ENCODE results near the gene MUC7. TPM values are rescaled to one million over a fixed set of nuclear protein-coding genes. Genes with fewer than 3 reads are reported as not detected.
"Not testable (repeated sequence)": the region's sequence is repeated elsewhere in the genome, so short reads cannot be mapped to it uniquely, and the experiment has no call there.

The MUC7 gene
- not detected for total RNA-seq

- DNase-seq (ENCODE audit: low spot score in 2 of 2) = no peak
- Mint-ChIP-seq H3K27ac (no peak within 1 kb of the TSS), H3K9me3 (peaks cover 0 to 16% of the 10 kb centered on the region in 2 donors)
Measured at GRCh38 chr4:70471897-70472296, at the start of gene MUC7. MUC7 (plus strand) TSS chr4:70472197; CDS start chr4:70474022, 1,825 bp downstream.

DNA sequence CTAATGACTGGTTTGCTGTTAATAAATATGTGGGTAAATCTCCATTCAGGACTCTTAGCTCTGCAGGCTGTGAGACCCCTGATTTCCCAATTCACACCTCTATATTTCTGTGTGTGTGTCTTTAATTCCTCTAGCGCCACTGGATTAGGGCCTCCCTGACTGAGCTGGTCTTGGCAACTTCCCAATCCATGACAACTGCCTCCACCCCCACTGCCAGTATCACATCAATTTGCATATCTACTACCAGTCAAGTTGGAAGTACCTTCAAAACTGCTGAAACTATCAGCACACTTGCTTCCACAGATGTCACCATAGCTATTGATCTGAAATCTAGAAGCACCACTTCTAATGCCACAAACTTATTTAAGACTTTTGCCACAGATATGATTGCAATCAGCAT lies 46.7 kb upstream of the MUC7 start:
- H3K36me3 Mint-ChIP-seq = no peaks in the 10 kb centered on the region
- ATAC-seq (no peak), DNase-seq (ENCODE audit: low spot score in 2 of 2) (no peak)
- H3K27ac Mint-ChIP-seq = no peak overlapping the region
- peaks cover 14% of the 10 kb centered on the region in 2 donors for H3K9me3 Mint-ChIP-seq

More at GRCh38 chr4:70471897-70472296, at the start of gene MUC7:
- no peak for ATAC-seq
- peaks cover 0 to 4% of the 10 kb centered on the region in 2 donors for H3K36me3 Mint-ChIP-seq

- Mint-ChIP-seq H3K36me3 (no peaks in the 10 kb centered on the region), H3K9me3 (peaks cover 9 to 10% of the 10 kb centered on the region in 2 donors), H3K27ac (no peak overlapping the region)
- no peak for DNase-seq (ENCODE audit: low spot score in 2 of 2)
- no peak for ATAC-seq
Measured at GRCh38 chr4:70426789-70427188, 45.2 kb upstream of the MUC7 start.

DNA sequence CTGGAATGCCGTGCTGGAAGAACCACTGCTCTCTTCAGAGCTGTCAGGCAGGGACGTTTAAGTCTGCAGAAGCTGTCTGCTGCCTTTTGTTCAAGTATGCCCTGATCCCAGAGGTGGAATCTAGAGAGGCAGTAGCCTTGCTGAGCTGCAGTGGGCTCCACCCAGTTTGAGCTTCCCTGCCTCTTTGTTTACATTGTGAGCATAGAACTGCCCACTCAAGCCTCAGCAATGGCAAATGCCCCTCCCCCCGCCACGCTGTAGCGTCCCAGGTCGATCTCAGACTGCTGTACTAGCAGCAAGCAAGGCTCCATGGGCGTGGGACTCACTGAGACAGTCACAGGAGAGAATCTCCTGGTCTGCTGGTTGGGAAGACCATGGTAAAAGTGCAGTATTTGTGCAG lies 34.8 kb upstream of the MUC7 start:
- Mint-ChIP-seq H3K9me3 (peaks cover 5 to 9% of the 10 kb centered on the region in 2 donors), H3K36me3 (no peaks in the 10 kb centered on the region)
- ATAC-seq = no peak

DNA sequence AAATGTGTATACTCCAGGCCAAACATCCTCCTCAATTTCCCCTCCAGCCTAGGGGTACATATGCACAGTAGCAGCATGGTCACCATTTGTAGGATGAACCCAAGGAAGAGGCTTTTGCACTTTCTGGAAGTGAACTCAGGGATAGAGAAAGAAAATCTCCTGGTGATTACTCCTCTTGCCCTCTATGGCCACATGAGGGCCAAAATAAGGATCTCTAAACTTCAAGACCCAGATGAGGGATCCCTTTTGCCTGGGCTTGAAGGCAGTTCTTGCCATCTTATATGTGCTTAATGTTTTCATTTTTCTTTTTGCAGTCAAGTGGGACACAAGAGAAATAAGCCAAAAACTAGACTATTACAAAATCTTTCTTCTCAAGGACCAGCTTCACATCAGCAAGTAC lies 29.5 kb upstream of the MUC7 start:
- H3K36me3 Mint-ChIP-seq = no peaks in the 10 kb centered on the region
- ATAC-seq (no peak), DNase-seq (ENCODE audit: low spot score in 2 of 2) (no peak)
- no peak overlapping the region for H3K27ac Mint-ChIP-seq
- H3K9me3 Mint-ChIP-seq = no peaks in the 10 kb centered on the region

More for the DNA sequence above, 34.8 kb upstream of the MUC7 start:
- H3K27ac Mint-ChIP-seq = no peak overlapping the region
- DNase-seq (ENCODE audit: low spot score in 2 of 2) = no peak

DNA sequence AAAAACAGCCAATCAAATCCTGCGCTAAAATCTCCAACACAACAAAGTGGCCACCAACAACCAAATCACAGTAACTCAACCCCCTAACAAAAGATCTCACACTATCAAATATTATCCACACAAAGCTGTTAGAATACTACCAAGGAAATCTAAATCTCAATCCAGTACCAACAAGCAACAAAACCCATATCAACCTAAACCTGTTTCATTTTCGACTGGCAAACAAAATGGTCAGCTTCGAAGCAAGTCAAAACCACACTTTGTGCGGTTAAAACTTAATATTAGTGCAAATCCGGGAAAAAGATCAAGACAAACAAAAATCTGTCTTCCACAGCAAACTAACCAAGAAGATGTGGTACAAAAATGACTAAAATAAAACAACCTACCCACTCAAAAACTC lies 28.7 kb upstream of the MUC7 start:
- no peaks in the 10 kb centered on the region for H3K9me3 Mint-ChIP-seq
- H3K36me3 Mint-ChIP-seq = no peaks in the 10 kb centered on the region
- DNase-seq (ENCODE audit: low spot score in 2 of 2) = no peak
- no peak for ATAC-seq
- H3K27ac Mint-ChIP-seq = no peak overlapping the region

DNA sequence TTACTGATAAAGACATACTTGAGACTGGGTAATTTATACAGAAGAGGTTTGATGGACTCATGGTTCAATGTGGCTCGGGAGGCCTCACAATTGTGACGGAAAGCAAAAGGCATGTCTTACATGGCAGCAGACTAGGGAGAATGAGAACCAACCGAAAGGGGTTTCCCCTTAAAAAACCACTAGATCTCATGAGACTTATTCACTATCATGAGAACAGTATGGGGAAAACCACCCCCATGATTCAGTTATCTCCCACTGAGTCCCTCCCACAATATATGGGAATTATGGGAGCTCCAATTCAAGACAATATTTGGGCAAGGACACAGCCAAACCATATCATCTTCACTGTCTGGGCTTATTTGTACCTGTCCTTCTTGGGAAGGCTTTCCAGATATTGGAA lies 22.8 kb upstream of the MUC7 start:
- no peaks in the 10 kb centered on the region for H3K36me3 Mint-ChIP-seq
- no peak overlapping the region for H3K27ac Mint-ChIP-seq
- ATAC-seq = peak in 1 of 2 donors; percentile 72
- H3K9me3 Mint-ChIP-seq = peaks cover 0 to 10% of the 10 kb centered on the region in 2 donors
- no peak for DNase-seq (ENCODE audit: low spot score in 2 of 2)

- H3K36me3 Mint-ChIP-seq = no peaks in the 10 kb centered on the region
- ATAC-seq (no peak), DNase-seq (ENCODE audit: low spot score in 2 of 2) (no peak)
- H3K9me3 Mint-ChIP-seq = peaks cover 0 to 10% of the 10 kb centered on the region in 2 donors
- H3K27ac Mint-ChIP-seq = no peak overlapping the region
Measured at GRCh38 chr4:70452946-70453345, 19.1 kb upstream of the MUC7 start.

DNA sequence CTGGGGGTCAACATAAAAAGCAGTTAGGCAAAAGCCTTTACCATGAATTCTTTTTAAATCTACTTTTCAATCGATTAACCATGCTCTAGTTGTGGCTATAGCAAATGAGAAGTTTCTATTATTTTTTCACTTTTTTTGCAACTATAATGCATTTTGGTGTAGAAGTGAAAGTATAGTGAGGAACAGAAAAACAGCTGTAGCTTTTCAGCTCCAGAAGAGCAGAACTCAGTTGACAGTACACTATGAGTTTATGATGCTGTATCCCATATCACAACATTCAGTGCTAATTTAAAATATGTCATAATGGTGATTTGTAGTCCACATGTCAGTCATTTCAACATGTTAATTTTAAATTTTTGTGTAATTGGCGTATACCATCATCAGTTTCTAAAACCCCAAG lies 8.7 kb upstream of the MUC7 start:
- DNase-seq (ENCODE audit: low spot score in 2 of 2) (no peak), ATAC-seq (no peak)
- Mint-ChIP-seq H3K27ac (no peak overlapping the region), H3K36me3 (peaks cover 0 to 5% of the 10 kb centered on the region in 2 donors), H3K9me3 (peaks cover 3 to 7% of the 10 kb centered on the region in 2 donors)

DNA sequence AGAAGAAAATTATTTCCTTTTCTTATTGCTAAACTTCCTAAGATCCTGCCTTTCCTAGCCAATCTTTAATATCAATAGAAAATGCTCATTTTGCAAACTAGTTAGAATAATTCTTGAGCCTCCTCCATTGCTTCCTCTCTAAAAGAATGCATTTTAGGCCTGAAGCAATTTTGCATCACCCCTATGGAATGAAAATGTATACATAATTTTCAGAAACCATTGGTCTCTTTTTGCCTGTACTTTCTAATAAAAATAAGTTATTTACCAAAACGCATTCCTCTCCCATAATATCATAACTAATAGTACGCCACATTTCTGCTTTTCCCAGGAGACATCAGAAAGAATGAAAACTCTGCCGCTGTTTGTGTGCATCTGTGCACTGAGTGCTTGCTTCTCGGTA lies 1.7 kb downstream of the MUC7 start:
- DNase-seq (ENCODE audit: low spot score in 2 of 2) (no peak), ATAC-seq (no peak)
- Mint-ChIP-seq H3K36me3 (no peaks in the 10 kb centered on the region), H3K27ac (no peak overlapping the region), H3K9me3 (peaks cover 0 to 8% of the 10 kb centered on the region in 2 donors)

DNA sequence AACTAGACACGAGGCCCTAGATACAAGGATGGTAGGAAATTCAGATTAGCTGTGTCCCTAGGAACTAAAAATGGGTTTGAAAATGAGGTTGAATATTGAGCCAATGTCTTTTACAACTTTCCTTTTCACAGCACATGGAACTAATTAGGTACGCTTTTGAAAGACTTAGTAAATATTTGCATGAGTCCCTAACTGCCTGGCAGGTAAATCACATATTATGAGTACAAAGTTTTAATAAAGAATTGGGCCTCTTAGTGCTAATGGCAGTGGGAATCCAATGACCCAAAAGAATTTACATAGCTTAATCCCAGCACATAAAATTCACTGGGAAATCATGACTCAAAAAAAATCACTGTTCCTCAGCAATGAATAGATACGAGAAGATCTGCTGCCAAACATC lies 16.8 kb downstream of the MUC7 start:
- no peak overlapping the region for H3K27ac Mint-ChIP-seq
- DNase-seq (ENCODE audit: low spot score in 2 of 2) (no peak), ATAC-seq (no peak)
- H3K36me3 Mint-ChIP-seq = no peaks in the 10 kb centered on the region
- no peaks in the 10 kb centered on the region for H3K9me3 Mint-ChIP-seq

GRCh38 chr4:70496231-70496630 lies 24.2 kb downstream of the MUC7 start:
- ATAC-seq = no peak
- DNase-seq (ENCODE audit: low spot score in 2 of 2) = no peak
- Mint-ChIP-seq H3K9me3 (no peaks in the 10 kb centered on the region), H3K27ac (no peak overlapping the region), H3K36me3 (no peaks in the 10 kb centered on the region)

GRCh38 chr4:70501838-70502237 lies 29.8 kb downstream of the MUC7 start:
- not testable (repeated sequence) for H3K9me3 Mint-ChIP-seq; H3K36me3 Mint-ChIP-seq; H3K27ac Mint-ChIP-seq; DNase-seq (ENCODE audit: low spot score in 2 of 2); ATAC-seq

DNA sequence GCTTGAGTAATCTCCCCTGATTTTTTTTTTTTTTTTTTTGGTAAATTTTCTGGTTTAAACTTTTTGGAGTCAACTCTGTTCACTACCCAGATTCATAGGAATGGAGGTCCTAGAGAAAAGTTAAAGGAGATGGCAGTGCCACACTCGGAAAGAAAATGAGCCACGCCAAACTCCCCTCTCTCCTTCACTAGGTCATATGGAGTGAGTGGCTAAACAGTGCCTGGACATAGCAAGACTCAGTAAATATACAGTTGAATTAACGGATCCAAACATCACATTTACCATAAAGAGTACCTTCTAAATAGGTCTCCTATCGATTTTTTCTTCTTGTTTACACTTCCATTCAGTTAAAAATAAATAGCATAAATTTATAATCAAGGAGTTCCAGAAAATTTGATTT lies 32.7 kb downstream of the MUC7 start:
- no peak for DNase-seq (ENCODE audit: low spot score in 2 of 2)
- Mint-ChIP-seq H3K27ac (no peak overlapping the region), H3K9me3 (no peaks in the 10 kb centered on the region), H3K36me3 (no peaks in the 10 kb centered on the region)
- ATAC-seq = no peak

GRCh38 chr4:70505151-70505748 lies 33.3 kb downstream of the MUC7 start:
- no peaks in the 10 kb centered on the region for H3K9me3 Mint-ChIP-seq
- ATAC-seq (peak; percentile 44 to 71), DNase-seq (ENCODE audit: low spot score in 2 of 2) (peak in 1 of 2 donors; percentile 56)
- no peaks in the 10 kb centered on the region for H3K36me3 Mint-ChIP-seq
- H3K27ac Mint-ChIP-seq = no peak overlapping the region

DNA sequence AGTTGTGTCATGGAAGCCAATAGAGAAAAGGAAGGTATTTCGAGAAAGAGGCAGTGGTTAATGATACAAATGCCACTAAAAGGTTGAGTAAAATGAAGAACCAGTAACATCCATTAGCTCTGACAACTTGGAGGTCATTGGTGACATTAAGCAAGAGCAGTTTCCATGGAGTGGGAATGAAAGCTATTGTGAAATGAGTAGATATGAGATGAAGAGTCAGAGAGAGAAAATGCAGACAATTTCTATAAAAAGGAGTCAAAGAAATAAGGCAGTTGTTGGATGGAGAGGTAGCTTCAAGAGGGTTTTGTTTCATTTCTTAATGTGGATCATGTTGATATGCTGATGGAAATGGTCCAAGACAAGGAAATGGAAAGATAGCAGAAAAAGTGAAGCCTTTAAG lies 36.8 kb downstream of the MUC7 start:
- H3K27ac Mint-ChIP-seq = no peak overlapping the region
- no peaks in the 10 kb centered on the region for H3K9me3 Mint-ChIP-seq
- DNase-seq (ENCODE audit: low spot score in 2 of 2) (no peak), ATAC-seq (no peak)
- no peaks in the 10 kb centered on the region for H3K36me3 Mint-ChIP-seq

- no peak for ATAC-seq
- H3K9me3 Mint-ChIP-seq = no peaks in the 10 kb centered on the region
- DNase-seq (ENCODE audit: low spot score in 2 of 2) = no peak
- no peaks in the 10 kb centered on the region for H3K36me3 Mint-ChIP-seq
- H3K27ac Mint-ChIP-seq = no peak overlapping the region
Measured at GRCh38 chr4:70511365-70511764, 39.4 kb downstream of the MUC7 start.

DNA sequence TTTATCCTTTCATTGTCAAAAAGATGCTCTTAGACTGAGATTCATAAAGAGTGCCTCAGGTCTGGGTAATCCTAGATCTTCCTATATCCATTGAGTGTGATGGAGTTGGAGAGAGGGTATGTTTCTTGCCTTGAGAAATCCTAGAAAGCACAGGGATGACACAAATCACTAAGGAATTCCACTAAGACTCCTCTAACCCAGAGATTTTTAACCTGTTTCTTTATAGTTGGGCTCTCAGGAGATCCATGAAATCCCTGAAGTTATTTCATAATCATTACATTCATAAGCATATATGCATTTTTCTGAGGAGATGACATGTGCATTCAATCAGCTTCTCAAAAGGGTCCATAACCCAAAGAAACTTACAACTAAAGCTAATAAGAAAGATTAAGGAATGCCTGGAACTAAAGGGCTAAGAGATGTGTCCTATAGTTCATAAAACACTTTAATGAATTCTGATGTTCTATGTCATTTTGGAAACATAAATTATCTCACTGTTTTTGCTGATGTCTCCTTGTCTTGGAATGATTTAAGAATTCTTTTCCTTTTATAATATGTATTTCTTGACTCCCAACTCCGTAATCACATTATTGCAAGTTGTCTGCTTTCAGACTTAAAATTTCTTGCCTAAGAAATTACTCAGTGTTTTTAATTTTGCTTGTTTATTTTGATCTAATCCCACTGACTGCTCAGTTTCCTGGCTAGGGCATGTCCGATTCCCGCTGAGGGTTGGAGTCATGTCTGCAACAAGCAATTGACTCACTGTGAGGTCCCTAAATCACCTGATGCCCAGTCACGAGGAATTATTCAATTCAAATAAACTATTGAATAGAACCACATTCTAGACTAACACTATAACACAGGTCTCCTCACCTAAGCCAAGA lies 43.6 kb downstream of the MUC7 start:
- Mint-ChIP-seq H3K27ac (no peak overlapping the region), H3K36me3 (no peaks in the 10 kb centered on the region), H3K9me3 (no peaks in the 10 kb centered on the region)
- ATAC-seq (no peak), DNase-seq (ENCODE audit: low spot score in 2 of 2) (no peak)

All from activated naive CD4-positive, alpha-beta T cell treated with anti-CD3 and anti-CD28 coated beads, Interleukin-2, amount 50 U/mL, for 72 hours (primary cell).